GM20431 (cell line): ENCODE data around the gene ADGRB3.
"Not testable (repeated sequence)": the region's sequence is repeated elsewhere in the genome, so short reads cannot be mapped to it uniquely, and the experiment has no call there.

Experiments
- in situ Hi-C: fragments of 300-500 bp; cut with MseI, MboI; formaldehyde crosslinking; loops from one replicate; pipeline ENCODE4 v1.15.0; 2020; ENCODE audit warnings: low sequenced_read_pairs; ENCODE audit not compliant: unreplicated experiment

ADGRB3 gene

DNA sequence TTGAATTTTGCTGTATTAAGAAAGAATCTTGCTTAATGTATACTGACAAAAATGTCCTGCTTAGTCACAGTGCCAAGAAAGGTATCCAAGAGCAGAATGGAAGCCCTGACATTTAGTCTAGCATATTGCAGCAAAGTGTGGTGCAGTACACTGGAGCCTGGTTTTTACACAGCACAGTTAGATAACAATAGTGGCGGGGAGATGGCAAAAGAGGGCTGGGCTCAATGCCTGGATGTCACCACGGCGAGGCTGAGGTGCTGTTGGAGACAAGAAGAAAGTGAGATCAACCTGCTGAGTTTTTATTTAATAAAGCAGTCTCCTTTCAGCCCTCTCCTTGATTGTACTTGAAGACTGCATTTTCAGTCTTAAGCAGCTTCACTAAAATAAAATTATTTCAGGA, 735.7 kb downstream of the ADGRB3 start:
- in situ Hi-C loops, result no loop called here

GRCh38 chr6:69378326-69378725, 743.2 kb downstream of the ADGRB3 start:
- in situ Hi-C loops, result no loop called here

GRCh38 chr6:69379518-69379917, 744.4 kb downstream of the ADGRB3 start:
- in situ Hi-C loops, result no loop called here

DNA sequence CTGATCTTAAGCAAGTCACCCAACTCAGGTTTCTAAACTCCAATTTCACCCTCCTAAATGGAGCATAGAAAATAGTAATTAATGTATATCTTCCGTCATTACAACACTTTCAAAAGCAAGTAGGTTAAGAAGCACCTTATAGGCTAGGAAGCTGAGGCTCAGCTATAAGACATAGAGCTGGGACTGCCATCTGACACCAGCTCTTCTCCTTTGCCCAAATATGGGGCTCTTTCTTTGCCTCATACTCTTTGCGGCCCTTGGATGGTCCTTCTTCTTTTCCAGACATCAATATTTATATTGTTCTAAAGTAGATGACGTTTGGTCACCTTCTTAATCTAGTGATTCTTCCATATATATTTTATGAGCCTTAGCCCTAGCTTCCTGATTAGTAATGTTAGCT, 748.5 kb downstream of the ADGRB3 start:
- in situ Hi-C loops, result no loop called here

- in situ Hi-C loops, result no loop called here
Observed at GRCh38 chr6:69386426-69386825, 751.3 kb downstream of the ADGRB3 start.

DNA sequence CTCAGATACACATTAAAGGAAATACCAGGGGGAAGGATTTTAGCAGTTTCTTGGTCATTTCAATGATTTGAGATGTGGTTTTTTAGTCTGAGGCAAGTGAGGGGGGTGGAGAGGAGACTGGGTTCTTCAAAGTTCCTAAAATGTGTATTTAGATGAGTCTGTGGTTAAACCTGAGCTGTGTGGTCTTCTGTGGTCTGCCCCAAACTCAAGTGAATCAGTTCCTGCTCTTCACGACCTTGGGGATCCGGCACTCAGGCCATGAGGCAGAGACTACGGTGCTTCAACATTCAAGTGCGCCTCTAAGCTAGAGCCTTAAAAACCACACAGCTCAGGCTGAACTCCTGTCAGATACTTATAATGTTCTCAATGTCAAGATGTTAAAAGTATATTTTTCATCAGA, 755.0 kb downstream of the ADGRB3 start:
- in situ Hi-C loops, result no loop called here

- in situ Hi-C loops, result no loop called here
Observed at GRCh38 chr6:69391106-69391505, 756.0 kb downstream of the ADGRB3 start.

GRCh38 chr6:69392745-69393144, 757.7 kb downstream of the ADGRB3 start:
- in situ Hi-C loops, result no loop called here

GRCh38 chr6:69398311-69398710, 763.2 kb downstream of the ADGRB3 start:
- in situ Hi-C loops, result no loop called here

DNA sequence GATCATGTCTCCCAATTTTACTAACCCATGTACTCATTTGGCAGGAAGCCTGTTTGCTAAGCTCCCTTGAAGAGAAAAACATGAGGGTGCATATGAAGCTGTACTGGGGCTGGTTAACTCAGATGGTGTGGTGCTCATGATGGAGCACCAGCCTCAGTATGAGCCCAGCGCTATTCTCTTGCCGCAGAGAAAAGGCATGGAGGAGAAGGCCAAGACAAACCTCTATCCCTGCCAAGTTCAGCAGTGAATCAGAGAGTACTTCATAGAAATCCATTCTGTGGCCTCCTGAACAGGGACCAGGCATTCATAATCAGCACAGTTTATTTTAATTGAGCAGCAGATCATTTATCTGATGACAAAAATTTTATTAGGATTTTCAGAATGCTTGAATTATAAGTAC, 763.6 kb downstream of the ADGRB3 start:
- in situ Hi-C loops, result no loop called here

DNA sequence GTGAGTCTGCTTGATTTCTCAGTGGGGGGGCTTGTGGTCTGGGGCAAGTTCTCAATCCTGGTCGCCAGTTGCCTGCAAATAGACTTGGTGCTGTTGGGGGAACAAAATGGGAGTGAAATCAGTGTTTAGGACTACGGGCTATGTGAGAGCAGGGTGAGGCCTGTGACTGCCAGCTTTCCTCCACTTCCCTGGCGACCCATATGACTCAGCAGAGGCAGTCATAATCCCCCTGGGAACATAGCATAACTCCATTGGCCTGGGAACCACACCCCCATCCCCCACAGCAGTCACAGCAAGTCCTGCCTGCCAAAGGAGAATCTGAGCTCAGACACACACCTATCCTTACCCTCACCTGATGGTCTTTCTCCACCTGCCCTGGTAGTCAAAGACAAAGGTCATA, 773.8 kb downstream of the ADGRB3 start:
- in situ Hi-C loops, result no loop called here

GRCh38 chr6:69416776-69417175, 781.7 kb downstream of the ADGRB3 start:
- in situ Hi-C loops, result no loop called here

- in situ Hi-C loops, result no loop called here
Observed at GRCh38 chr6:69421269-69421668, 786.2 kb downstream of the ADGRB3 start.

- in situ Hi-C loops, result no loop called here
Observed at GRCh38 chr6:69422020-69422419, 786.9 kb downstream of the ADGRB3 start.

DNA sequence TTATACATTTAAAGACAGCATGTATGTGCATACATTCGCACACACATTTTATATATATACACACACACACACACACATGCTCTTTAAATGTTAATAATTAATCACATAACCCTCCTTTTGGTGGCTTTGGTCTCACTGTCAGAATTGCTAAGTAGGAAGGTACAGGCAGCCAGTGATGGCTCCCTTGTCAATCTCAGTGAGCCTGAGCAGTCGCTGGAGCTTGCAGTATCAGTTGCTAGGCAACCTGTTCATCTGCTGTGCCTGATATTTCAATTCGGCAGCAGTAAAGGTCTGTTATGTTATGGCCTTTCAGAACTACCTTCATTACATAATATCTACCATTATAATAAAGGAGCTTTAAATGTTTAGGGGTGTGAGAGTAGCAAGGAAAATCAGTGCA, 787.4 kb downstream of the ADGRB3 start:
- in situ Hi-C loops, result no loop called here

- in situ Hi-C loops, result no loop called here
Observed at GRCh38 chr6:69423785-69424184, 788.7 kb downstream of the ADGRB3 start.

GRCh38 chr6:69424581-69424980, 789.5 kb downstream of the ADGRB3 start:
- in situ Hi-C loops, result no loop called here

GRCh38 chr6:69427882-69428281, 792.8 kb downstream of the ADGRB3 start:
- in situ Hi-C loops, result no loop called here

DNA sequence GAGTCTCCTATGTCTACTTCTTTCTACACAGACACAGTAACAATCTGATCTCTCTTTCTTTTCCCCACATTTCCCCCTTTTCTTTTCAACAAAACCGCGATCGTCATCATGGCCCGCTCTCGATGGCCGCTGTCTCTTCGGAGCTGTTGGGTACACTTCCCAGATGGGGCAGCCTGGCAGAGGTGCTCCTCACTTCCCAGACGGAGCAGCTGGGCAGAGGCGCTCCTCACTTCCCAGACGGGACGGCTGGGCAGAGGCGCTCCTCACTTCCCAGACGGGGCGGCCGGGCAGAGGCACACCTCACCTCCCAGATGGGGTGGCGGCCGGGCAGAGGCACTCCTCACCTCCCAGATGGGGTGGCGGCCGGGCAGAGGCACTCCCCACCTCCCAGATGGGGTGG, 797.1 kb downstream of the ADGRB3 start:
- in situ Hi-C loops, result not testable (repeated sequence)

DNA sequence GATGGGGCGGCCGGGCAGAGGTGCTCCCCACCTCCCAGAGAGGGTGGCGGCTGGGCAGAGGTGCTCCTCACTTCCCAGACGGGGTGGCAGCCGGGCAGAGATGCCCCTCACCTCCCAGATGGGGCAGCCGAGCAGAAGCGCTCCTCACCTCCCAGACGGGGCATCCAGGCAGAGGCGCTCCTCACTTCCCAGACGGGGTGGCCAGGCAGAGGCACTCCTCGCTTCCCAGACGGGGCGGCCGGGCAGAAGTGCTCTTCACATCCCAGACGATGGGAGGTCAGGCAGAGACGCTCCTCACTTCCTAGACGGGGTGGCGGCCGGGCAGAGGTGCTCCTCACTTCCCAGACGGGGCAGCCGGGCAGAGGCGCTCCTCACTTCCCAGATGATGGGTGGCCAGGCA, 798.0 kb downstream of the ADGRB3 start:
- in situ Hi-C loops, result not testable (repeated sequence)

- in situ Hi-C loops, result no loop called here
Observed at GRCh38 chr6:69438113-69438512, 803.0 kb downstream of the ADGRB3 start.
